ENCODE results near the gene PRM2.

Gene PRM2

DNA sequence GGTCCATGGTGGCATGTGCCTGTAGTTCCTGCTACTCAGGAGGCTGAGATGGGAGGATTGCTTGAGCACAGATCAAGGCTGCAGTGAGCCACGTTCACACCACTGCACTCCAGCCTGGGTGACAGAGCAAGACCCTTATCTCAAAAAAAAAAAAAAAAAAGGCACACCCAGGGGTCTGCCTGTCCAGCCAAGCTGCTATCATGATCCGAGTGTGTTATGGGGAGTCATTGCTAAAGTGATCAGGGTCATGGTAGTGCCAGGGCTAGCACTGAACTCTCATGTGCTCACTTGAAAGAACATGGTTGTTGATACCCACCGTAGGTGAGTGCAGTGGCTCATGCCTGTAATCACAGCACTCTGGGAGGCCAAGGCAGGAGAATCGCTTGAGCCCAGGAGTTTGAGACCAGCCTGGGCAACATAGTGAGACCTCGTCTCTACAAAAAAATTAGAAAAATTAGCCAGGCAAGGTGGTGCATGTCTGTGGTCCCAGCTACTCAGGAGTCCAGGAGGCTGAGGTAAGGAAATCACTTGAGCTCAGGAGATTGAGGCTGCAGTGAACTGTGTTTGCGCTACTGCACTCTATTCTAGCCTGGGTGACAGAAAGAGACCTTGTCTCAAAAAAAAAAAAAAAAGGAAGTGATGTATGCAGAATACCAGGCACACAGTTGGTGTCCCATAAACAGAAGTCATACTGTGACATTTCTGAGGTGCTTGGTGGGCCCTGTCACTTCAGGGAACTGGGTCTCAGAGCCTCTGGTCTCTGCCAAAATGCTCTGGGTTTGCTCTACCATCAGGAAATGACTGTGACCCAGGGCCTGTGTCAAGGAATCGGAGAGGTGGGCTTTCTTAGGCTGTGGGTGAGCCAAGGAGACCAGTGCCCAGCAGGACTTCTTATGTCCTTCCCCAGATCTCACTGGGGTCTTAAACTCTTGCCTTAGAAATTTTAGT, 2.7 kb upstream of the PRM2 start:
- H3K27me3 ChIP-seq (replicated peaks; ENCODE audit: control insufficient read depth, insufficient read depth, low read length), result peaks cover 32% of the 10 kb centered on the region
- no peak for DNase-seq (ENCODE audit: low read depth)
- H3K36me3 ChIP-seq (ENCODE audit: control insufficient read depth, insufficient read depth, low read length, severe bottlenecking), result no peaks in the 10 kb centered on the region
- H3K4me3 ChIP-seq (ENCODE audit: low read length), result no peak overlapping the region
- H3K4me1 ChIP-seq (ENCODE audit: control insufficient read depth, insufficient read depth, low read length), result no peaks in the 10 kb centered on the region
- H3K9me3 ChIP-seq (ENCODE audit: control insufficient read depth, low read length), result peaks cover 4% of the 10 kb centered on the region
- no peak overlapping the region for H3K9ac ChIP-seq (ENCODE audit: low read length)

DNA sequence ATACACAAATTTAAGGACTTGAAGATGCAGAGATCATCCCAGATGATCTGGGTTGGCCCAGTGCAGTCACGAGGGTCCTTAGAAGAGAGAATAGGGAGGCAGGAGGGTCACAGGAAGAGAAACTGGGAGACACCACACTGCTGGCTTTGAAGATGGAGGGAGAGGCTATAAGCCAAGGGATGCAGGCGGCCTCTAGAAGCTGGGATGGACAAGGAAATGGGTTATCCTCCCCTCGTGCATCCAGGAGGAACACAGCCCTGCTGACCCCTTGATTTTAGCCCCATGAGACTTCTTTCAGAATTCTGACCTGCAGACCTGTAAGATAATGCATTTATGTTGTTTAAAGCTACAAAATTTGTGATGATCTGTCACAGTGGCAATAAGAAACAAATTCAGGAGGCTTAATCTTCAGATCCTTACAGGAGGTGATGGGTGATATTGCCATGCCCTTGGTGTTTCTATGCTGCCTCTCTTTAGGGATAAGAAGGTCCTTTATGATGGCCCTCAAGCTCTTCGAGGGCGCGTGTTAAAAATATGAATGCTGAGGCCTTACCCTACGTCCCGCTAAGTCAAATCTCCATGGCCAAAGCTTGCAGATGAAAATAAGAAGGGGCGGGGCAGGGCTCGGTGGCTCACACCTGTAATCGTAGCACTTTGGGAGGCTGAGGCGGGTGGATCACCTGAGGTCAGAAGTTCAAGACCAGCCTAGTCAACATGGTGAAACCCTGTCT, 1.5 kb upstream of the PRM2 start:
- Histone ChIP-seq H3K9ac (ENCODE audit: low read length) (no peak overlapping the region), H3K27me3 (replicated peaks; ENCODE audit: control insufficient read depth, insufficient read depth, low read length) (peaks cover 37% of the 10 kb centered on the region), H3K4me3 (ENCODE audit: low read length) (no peak overlapping the region), H3K36me3 (ENCODE audit: control insufficient read depth, insufficient read depth, low read length, severe bottlenecking) (no peaks in the 10 kb centered on the region), H3K4me1 (ENCODE audit: control insufficient read depth, insufficient read depth, low read length) (no peaks in the 10 kb centered on the region), H3K9me3 (ENCODE audit: control insufficient read depth, low read length) (peaks cover 4% of the 10 kb centered on the region)
- DNase-seq (ENCODE audit: low read depth), result no peak

DNA sequence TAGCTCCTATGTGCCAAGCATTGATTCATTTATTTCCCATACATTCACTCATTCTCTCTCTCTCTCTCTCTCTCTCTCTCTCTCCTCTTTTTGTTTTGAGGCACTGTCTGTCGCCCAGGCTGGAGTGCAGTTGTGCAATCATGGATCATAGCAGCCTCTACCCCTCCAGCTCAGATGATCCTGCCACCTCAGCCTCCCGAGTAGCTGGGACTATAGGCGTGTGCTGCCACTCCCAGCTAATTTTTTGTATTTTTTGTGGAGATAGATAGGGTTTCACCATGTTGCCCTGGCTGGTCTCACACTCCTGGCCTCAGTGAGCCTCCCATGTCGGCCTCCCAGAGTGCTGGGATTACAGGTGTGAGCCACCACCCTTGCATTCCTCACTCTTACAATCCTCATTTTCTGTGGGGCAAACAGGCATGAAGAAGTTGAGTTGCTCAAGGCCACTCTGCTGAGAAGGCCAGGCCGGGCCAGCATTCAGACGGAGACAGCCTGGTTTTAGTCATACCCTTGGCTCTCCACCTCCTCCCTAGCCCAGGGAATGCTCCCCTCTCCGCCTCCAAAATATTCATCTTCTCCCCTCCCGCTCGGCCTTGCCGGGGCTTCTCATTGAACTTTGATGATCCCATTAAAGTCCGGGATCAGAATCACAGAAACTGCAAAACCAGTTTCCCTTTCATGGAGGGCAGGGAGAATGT, 765 bp upstream of the PRM2 start:
- no peak for DNase-seq (ENCODE audit: low read depth)
- no peaks in the 10 kb centered on the region for H3K36me3 ChIP-seq (ENCODE audit: control insufficient read depth, insufficient read depth, low read length, severe bottlenecking)
- no peaks in the 10 kb centered on the region for H3K4me1 ChIP-seq (ENCODE audit: control insufficient read depth, insufficient read depth, low read length)
- H3K9me3 ChIP-seq (ENCODE audit: control insufficient read depth, low read length), result peaks cover 4% of the 10 kb centered on the region
- H3K27me3 ChIP-seq (replicated peaks; ENCODE audit: control insufficient read depth, insufficient read depth, low read length), result peaks cover 35% of the 10 kb centered on the region
- no peak overlapping the region for H3K4me3 ChIP-seq (ENCODE audit: low read length)
- H3K9ac ChIP-seq (ENCODE audit: low read length), result no peak overlapping the region

DNA sequence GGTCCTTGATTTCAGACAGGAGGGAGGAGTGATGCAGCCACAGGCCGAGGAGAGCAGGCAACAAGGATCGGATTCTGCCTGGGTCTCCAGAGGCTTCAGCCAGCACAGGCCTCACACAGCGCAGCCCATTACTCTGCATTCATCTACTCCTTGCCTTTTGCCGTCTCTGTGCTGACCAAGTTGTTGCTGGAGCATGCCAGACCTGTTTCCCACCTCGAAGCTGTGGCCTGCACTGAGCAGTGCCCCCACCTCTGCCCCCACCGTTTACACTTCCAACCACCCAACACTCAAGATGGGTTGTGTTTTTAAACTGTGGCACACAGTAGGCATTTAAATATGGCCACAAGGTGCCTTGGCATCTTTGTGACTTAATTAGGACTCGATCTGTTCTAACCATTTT, 1.3 kb downstream of the PRM2 start:
- H3K9ac ChIP-seq (ENCODE audit: low read length), result no peak overlapping the region
- no peaks in the 10 kb centered on the region for H3K4me1 ChIP-seq (ENCODE audit: control insufficient read depth, insufficient read depth, low read length)
- H3K9me3 ChIP-seq (ENCODE audit: control insufficient read depth, low read length), result peaks cover 4% of the 10 kb centered on the region
- DNase-seq (ENCODE audit: low read depth), result no peak
- no peaks in the 10 kb centered on the region for H3K36me3 ChIP-seq (ENCODE audit: control insufficient read depth, insufficient read depth, low read length, severe bottlenecking)
- H3K4me3 ChIP-seq (ENCODE audit: low read length), result no peak overlapping the region
- H3K27me3 ChIP-seq (replicated peaks; ENCODE audit: control insufficient read depth, insufficient read depth, low read length), result peaks cover 35% of the 10 kb centered on the region

DNA sequence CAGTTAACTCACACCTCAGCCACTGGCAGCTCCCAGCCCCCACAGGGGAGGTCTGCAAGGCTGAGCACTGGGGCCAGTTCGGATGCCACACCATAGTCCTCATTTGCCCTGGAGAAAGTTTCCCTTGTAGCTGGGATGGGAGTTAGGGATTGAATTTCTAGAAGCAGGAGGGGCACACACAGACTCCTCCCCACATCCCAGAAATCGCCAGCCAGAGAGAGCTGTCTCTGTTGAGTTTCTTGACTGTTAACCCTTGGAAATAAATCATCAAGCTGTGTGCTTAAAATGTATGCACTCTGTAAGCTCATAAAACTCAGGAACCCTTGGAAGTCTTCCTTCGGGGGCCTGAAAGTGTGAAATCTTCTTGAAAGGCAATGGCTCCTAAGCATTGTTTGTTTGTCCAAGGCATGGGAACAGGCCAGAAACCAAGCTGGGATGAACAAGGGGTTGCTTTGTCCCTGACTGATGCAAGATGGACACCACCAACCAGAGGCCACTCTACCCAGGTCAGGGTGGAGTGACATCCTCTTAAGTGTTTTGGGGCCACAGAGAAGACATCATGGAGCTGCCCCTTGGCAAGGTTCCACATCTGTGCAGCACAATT, 2.5 kb downstream of the PRM2 start:
- Histone ChIP-seq H3K4me3 (ENCODE audit: low read length) (no peak overlapping the region), H3K27me3 (replicated peaks; ENCODE audit: control insufficient read depth, insufficient read depth, low read length) (peaks cover 25% of the 10 kb centered on the region), H3K9ac (ENCODE audit: low read length) (no peak overlapping the region), H3K36me3 (ENCODE audit: control insufficient read depth, insufficient read depth, low read length, severe bottlenecking) (no peaks in the 10 kb centered on the region), H3K9me3 (ENCODE audit: control insufficient read depth, low read length) (peaks cover 4% of the 10 kb centered on the region), H3K4me1 (ENCODE audit: control insufficient read depth, insufficient read depth, low read length) (no peaks in the 10 kb centered on the region)
- DNase-seq (ENCODE audit: low read depth), result no peak

DNA sequence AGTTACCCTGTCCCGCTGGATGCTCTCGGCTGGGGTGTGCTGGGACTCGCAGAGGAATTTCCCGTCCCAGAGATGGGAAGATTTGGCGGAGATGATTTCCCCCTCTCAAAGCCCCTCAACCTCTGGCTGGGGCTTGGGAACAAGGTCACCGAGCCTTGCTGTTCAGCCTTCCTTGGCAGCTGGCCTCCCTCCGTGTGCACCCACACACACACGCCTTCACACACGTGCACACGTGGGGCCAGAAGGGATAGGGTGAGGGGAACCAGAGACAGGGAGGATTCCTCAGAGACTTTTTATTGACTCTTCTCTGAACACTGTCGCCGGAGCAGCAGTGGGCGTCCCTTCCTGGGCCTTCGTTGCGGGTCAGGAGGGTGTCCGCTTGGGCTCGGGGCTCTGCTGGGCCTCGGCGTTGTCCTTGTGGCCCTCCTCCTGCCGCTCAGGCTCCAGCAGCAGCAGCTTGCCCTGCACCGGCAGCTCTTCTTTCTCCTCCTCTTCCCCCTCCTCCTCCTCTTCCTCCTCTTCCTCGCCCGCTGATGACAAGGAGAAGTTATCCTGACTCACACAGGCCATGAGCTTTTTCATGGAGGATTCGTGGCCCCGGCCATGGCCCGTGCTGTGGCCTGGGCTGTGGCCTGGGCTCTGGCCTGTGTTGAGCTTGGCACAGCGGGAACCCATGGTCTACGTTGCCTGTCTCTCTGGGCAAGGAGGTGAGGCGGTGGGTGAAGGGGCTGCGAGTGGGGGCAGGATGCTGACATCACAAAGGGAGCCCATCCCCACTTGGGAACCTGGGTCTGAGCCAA, 3.2 kb downstream of the PRM2 start, which contains the start of gene PRM3:
PRM3 (minus strand) TSS at position 709 of the 800 bp plus-strand sequence; CDS start at position 675, 34 bp downstream.
- Histone ChIP-seq H3K4me3 (ENCODE audit: low read length) (no peak within 1 kb of the TSS), H3K9ac (ENCODE audit: low read length) (no peak within 1 kb of the TSS), H3K9me3 (ENCODE audit: control insufficient read depth, low read length) (peaks cover 4% of the 10 kb centered on the region), H3K4me1 (ENCODE audit: control insufficient read depth, insufficient read depth, low read length) (no peaks in the 10 kb centered on the region), H3K36me3 (ENCODE audit: control insufficient read depth, insufficient read depth, low read length, severe bottlenecking) (no peaks in the 10 kb centered on the region), H3K27me3 (replicated peaks; ENCODE audit: control insufficient read depth, insufficient read depth, low read length) (peaks cover 22% of the 10 kb centered on the region)
- DNase-seq (ENCODE audit: low read depth), result no peak

DNA sequence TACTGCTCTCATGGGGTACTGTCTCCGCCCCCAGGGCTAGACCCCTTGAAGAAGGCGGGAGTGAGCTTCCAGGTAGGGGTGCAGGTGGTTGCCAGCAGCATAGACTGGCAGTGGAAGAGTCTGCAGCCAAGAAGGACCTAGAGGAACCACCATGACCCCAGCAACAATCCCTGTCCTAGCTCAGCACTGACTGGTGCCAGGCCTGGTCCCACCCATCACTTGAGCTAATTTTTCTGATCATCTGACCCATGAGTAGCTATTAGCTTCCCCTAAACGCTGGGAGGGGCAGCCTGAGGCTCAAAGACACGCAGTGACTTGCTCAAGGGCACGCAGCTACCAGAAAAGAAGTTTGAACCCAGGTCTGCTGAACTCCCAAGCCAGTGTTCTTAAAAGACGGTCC, 3.8 kb downstream of the PRM2 start:
- no peak overlapping the region for H3K9ac ChIP-seq (ENCODE audit: low read length)
- H3K27me3 ChIP-seq (replicated peaks; ENCODE audit: control insufficient read depth, insufficient read depth, low read length), result peaks cover 17% of the 10 kb centered on the region
- no peaks in the 10 kb centered on the region for H3K4me1 ChIP-seq (ENCODE audit: control insufficient read depth, insufficient read depth, low read length)
- H3K36me3 ChIP-seq (ENCODE audit: control insufficient read depth, insufficient read depth, low read length, severe bottlenecking), result no peaks in the 10 kb centered on the region
- H3K4me3 ChIP-seq (ENCODE audit: low read length), result no peak overlapping the region
- DNase-seq (ENCODE audit: low read depth), result no peak
- H3K9me3 ChIP-seq (ENCODE audit: control insufficient read depth, low read length), result peaks cover under 1% of the 10 kb centered on the region

DNA sequence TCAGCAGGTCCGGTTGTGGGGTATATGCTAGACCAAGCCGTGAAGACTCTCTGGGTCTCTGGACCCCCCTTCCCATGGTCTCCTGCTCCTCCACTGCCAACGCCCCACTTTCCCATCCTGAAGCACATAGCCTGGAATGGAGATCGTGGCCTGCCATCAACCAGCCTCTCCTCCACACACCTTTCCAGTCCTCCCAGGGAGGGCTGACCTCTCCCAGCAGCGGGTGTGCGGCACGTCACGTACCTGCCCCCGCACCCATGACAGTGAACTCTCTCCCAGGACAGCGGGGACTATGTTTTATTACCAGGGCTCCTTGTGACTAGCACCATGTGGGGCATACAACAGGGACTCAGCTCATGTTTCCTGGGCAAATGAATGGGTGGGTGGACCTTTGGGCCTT, 4.7 kb downstream of the PRM2 start:
- Histone ChIP-seq H3K36me3 (ENCODE audit: control insufficient read depth, insufficient read depth, low read length, severe bottlenecking) (no peaks in the 10 kb centered on the region), H3K27me3 (replicated peaks; ENCODE audit: control insufficient read depth, insufficient read depth, low read length) (peaks cover 17% of the 10 kb centered on the region), H3K9me3 (ENCODE audit: control insufficient read depth, low read length) (no peaks in the 10 kb centered on the region), H3K9ac (ENCODE audit: low read length) (no peak overlapping the region), H3K4me1 (ENCODE audit: control insufficient read depth, insufficient read depth, low read length) (no peaks in the 10 kb centered on the region), H3K4me3 (ENCODE audit: low read length) (no peak overlapping the region)
- DNase-seq (ENCODE audit: low read depth), result no peak

DNA sequence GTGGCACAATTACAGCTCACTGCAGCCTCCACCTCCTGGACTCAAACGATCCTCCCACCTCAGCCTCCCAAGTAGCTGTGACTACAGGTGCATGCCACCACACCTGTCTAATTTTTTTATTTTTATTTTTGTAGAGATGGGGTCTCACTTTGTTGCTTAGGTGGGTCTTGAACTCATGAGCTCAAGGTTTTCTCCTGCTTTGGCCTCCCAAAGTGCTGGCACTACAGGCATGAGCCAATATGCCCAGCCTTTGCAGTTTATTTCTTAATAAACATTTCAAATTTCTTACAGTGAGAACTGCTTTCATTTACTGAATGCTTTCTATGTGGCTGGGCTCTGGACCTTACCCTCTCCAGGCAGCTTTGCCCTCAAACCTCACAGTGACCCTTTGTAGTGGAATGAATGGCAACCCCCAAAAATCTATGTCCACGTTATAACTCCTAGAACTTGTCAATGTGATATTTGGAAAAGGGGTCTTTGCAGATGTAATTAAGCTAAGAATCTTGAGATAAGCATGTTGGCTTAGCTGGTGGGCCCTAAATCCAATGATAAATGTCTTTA, 5.6 kb downstream of the PRM2 start:
- Histone ChIP-seq H3K27me3 (replicated peaks; ENCODE audit: control insufficient read depth, insufficient read depth, low read length) (peaks cover 18% of the 10 kb centered on the region), H3K9ac (ENCODE audit: low read length) (no peak overlapping the region), H3K9me3 (ENCODE audit: control insufficient read depth, low read length) (no peaks in the 10 kb centered on the region), H3K4me1 (ENCODE audit: control insufficient read depth, insufficient read depth, low read length) (no peaks in the 10 kb centered on the region), H3K4me3 (ENCODE audit: low read length) (no peak overlapping the region), H3K36me3 (ENCODE audit: control insufficient read depth, insufficient read depth, low read length, severe bottlenecking) (no peaks in the 10 kb centered on the region)
- no peak for DNase-seq (ENCODE audit: low read depth)

DNA sequence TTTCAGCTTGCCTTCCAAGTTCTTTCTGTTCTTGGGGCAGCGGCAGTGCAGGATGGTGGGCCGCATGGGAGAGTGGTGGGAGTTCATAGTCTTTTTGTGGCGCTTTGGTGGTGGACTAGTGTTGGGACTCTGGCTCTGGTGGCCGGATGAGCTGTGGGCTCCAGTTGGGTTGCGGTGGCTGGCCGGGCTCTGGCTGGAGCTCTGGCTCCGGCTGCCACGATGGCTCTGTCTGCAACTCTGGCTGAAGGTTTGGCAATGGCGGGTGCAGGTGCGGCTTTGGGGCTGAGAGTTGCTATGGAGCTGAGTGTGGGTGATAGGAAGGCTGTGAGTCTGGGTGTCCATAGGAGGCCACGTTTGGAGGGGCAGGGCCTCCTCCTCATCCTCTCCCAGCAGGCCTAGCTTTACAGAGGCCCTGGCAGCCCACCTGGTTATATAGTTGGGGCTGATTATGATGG, 7.3 kb downstream of the PRM2 start, which contains the start of gene TNP2:
TNP2 (minus strand) TSS at position 405 of the 455 bp plus-strand sequence; CDS start at position 342, 63 bp downstream.
- H3K4me3 ChIP-seq (ENCODE audit: low read length), result no peak within 1 kb of the TSS
- no peak for DNase-seq (ENCODE audit: low read depth)
- H3K9ac ChIP-seq (ENCODE audit: low read length), result no peak within 1 kb of the TSS
- H3K9me3 ChIP-seq (ENCODE audit: control insufficient read depth, low read length), result no peaks in the 10 kb centered on the region
- no peaks in the 10 kb centered on the region for H3K4me1 ChIP-seq (ENCODE audit: control insufficient read depth, insufficient read depth, low read length)
- peaks cover 9% of the 10 kb centered on the region for H3K27me3 ChIP-seq (replicated peaks; ENCODE audit: control insufficient read depth, insufficient read depth, low read length)
- no peaks in the 10 kb centered on the region for H3K36me3 ChIP-seq (ENCODE audit: control insufficient read depth, insufficient read depth, low read length, severe bottlenecking)
